ENCODE measurements around the gene LHCGR.

- TF ChIP-seq ATF2 (tag by site-specific recombination; IDR thresholded peaks at IDR 0.05; ENCODE audit: low read depth) (no peak), YY1 (tag by site-specific recombination; IDR thresholded peaks at IDR 0.05) (no peak), ZNF169 (tag by site-specific recombination; IDR thresholded peaks at IDR 0.05) (no peak), ZNF670 (tag by site-specific recombination; IDR thresholded peaks at IDR 0.05; ENCODE audit: low read depth) (no peak), ZNF26 (tag by site-specific recombination; IDR thresholded peaks at IDR 0.05) (no peak), GLI4 (tag by site-specific recombination; IDR thresholded peaks at IDR 0.05) (no peak), ZBTB8A (tag by site-specific recombination; IDR thresholded peaks at IDR 0.05) (no peak), CTCF (tag by site-specific recombination; IDR thresholded peaks at IDR 0.05) (no peak), ZNF837 (tag by site-specific recombination; IDR thresholded peaks at IDR 0.05) (no peak), ZNF423 (tag by site-specific recombination; IDR thresholded peaks at IDR 0.05) (no peak)
Observed at GRCh38 chr2:48750128-48750739, 5.3 kb downstream of the LHCGR start.

All from HEK293 (cell line).